Ascending aorta (tissue), 2 donors: ENCODE data around the gene MARCHF2. TPM values are rescaled to one million over a fixed set of nuclear protein-coding genes. Genes with fewer than 3 reads are reported as not detected.

Source experiments
- DNase-seq, 2 donors: peaks; one replicate each; pipeline ENCODE4 v3.0.0-alpha.2; 2019; ENCODE audit warnings: low spot score in 2 of 2
- H3K27ac ChIP-seq, 2 donors: fragments of 200-600 bp; sonication (generic); one replicate each; pipeline ENCODE4 v1.5.1; 2016 to 2017; ENCODE audit warnings: mild to moderate bottlenecking in 1 of 2
- H3K27me3 ChIP-seq: fragments of 200-600 bp; sonication (generic); one replicate; pipeline ENCODE4 v1.5.1; 2017
- H3K36me3 ChIP-seq, 2 donors: fragments of 200-600 bp; sonication (generic); one replicate each; pipeline ENCODE4 v1.5.1; 2016
- H3K4me1 ChIP-seq, 2 donors: fragments of 200-600 bp; sonication (generic); one replicate each; pipeline ENCODE4 v1.5.1; 2016 to 2017; ENCODE audit warnings: mild to moderate bottlenecking in 1 of 2
- H3K4me3 ChIP-seq, 2 donors: fragments of 200-600 bp; sonication (generic); one replicate each; pipeline ENCODE4 v1.5.1; 2016 to 2017; ENCODE audit warnings: mild to moderate bottlenecking in 1 of 2
- H3K9me3 ChIP-seq, 2 donors: fragments of 200-600 bp; sonication (generic); one replicate each; pipeline ENCODE4 v1.5.1; 2016
- CTCF ChIP-seq, 3 experiments: fragments of 200-600 bp in 2 of 3; fragments of 450-650 bp in 1 of 3; sonication (generic) in 2 of 3; IDR thresholded peaks; one replicate each; pipeline ENCODE4 v1.5.1; 2016 to 2019; ENCODE audit warnings: antibody characterized with exemption in 3 of 3, mild to moderate bottlenecking in 1 of 3, moderate library complexity in 1 of 3
- intact Hi-C: fragments of 100-400 bp; cut with DNase I; formaldehyde crosslinking; loops from one replicate; pipeline ENCODE4 v1.15.1; 2023
- total RNA-seq: library from RNA; depleted of rRNA; stranded (reverse); fragments of >200 nt; gene quantifications from one replicate; pipeline ENCODE4 v1.1.0, GENCODE V29; 2016

Gene MARCHF2
- total RNA-seq, 1 donor from 2014 or later: 151 TPM

- intact Hi-C loops: no loop called here
- no peaks in the 10 kb centered on the region for H3K27me3 ChIP-seq
- peaks cover 76 to 78% of the 10 kb centered on the region in 2 donors for H3K36me3 ChIP-seq
- H3K27ac ChIP-seq: no peak overlapping the region
- peaks cover 0 to 5% of the 10 kb centered on the region in 2 donors for H3K4me1 ChIP-seq
- no peak for DNase-seq
- H3K9me3 ChIP-seq: no peaks in the 10 kb centered on the region
- no peak overlapping the region for H3K4me3 ChIP-seq
- TF ChIP-seq CTCF (IDR thresholded peaks at IDR 0.05): no peak
Measured at GRCh38 chr19:8466018-8466417, 52.9 kb downstream of the MARCHF2 start.

GRCh38 chr19:8468124-8468523 lies 55.0 kb downstream of the MARCHF2 start:
- no peak for DNase-seq
- H3K4me1 ChIP-seq: no peaks in the 10 kb centered on the region
- H3K27ac ChIP-seq: no peak overlapping the region
- H3K9me3 ChIP-seq: no peaks in the 10 kb centered on the region
- H3K36me3 ChIP-seq: peaks cover 96 to 99% of the 10 kb centered on the region in 2 donors
- no peak for TF ChIP-seq CTCF (IDR thresholded peaks at IDR 0.05)
- H3K4me3 ChIP-seq: no peak overlapping the region
- intact Hi-C loops: no loop called here
- no peaks in the 10 kb centered on the region for H3K27me3 ChIP-seq

GRCh38 chr19:8468761-8469373 lies 55.8 kb downstream of the MARCHF2 start:
- H3K9me3 ChIP-seq: no peaks in the 10 kb centered on the region
- H3K4me3 ChIP-seq: no peak overlapping the region
- intact Hi-C loops: no loop called here
- no peak for DNase-seq
- no peaks in the 10 kb centered on the region for H3K4me1 ChIP-seq
- H3K36me3 ChIP-seq: peaks cover 94 to 100% of the 10 kb centered on the region in 2 donors
- H3K27me3 ChIP-seq: no peaks in the 10 kb centered on the region
- H3K27ac ChIP-seq: no peak overlapping the region
- TF ChIP-seq CTCF (IDR thresholded peaks at IDR 0.05): no peak

GRCh38 chr19:8469613-8470368 lies 56.7 kb downstream of the MARCHF2 start:
- H3K4me1 ChIP-seq: no peaks in the 10 kb centered on the region
- H3K36me3 ChIP-seq: peaks cover 86 to 98% of the 10 kb centered on the region in 2 donors
- H3K4me3 ChIP-seq: no peak overlapping the region
- intact Hi-C loops: no loop called here
- no peaks in the 10 kb centered on the region for H3K27me3 ChIP-seq
- no peaks in the 10 kb centered on the region for H3K9me3 ChIP-seq
- TF ChIP-seq CTCF (IDR thresholded peaks at IDR 0.05): no peak
- no peak overlapping the region for H3K27ac ChIP-seq
- DNase-seq: no peak

GRCh38 chr19:8473648-8474476 lies 60.8 kb downstream of the MARCHF2 start:
- Histone ChIP-seq H3K4me3 (no peak overlapping the region), H3K36me3 (peaks cover 71 to 92% of the 10 kb centered on the region in 2 donors), H3K4me1 (no peaks in the 10 kb centered on the region), H3K27me3 (no peaks in the 10 kb centered on the region), H3K9me3 (no peaks in the 10 kb centered on the region), H3K27ac (no peak overlapping the region)
- DNase-seq: no peak
- intact Hi-C loops: no loop called here
- TF ChIP-seq CTCF (IDR thresholded peaks at IDR 0.05): no peak
